ENCODE measurements around the gene GRB10. TPM values are rescaled to one million over a fixed set of nuclear protein-coding genes. Genes with fewer than 3 reads are reported as not detected.

Gene GRB10
- total and polyA plus RNA-seq, 2 donors (not counting 3 experiments of a cell fraction or from before 2014, with no cell fraction given) = 43.7 to 240 TPM

GRCh38 chr7:50814166-50814565 is 31.5 kb upstream of the GRB10 start:
- dilution Hi-C loops (cut with MboI; ENCODE audit: extremely low pct_ligation_motif_present, low sequenced_read_pairs) (no loop called here), intact Hi-C loops (cut with micrococcal nuclease) (no loop called here)
- H3K9me3 ChIP-seq (replicated peaks; ENCODE audit: control insufficient read depth, insufficient read depth, low read length) = no peaks in the 10 kb centered on the region
- no peaks in the 10 kb centered on the region for H3K27me3 ChIP-seq (ENCODE audit: control insufficient read depth in 2 of 2, insufficient read depth in 2 of 2, low read length in 2 of 2)
- no peak for TF ChIP-seq POLR2AphosphoS5 (IDR thresholded peaks at IDR 0.05; ENCODE audit: insufficient read depth, low read depth, low read length)
- TF ChIP-seq POLR2A (IDR thresholded peaks at IDR 0.05; ENCODE audit: low read depth, low read length) = no peak
- no peak for TF ChIP-seq GATA2 (IDR thresholded peaks at IDR 0.05; ENCODE audit: insufficient read depth, insufficient read length, low read depth, low read length)
- TF ChIP-seq JUN (IDR thresholded peaks at IDR 0.05; ENCODE audit: borderline replicate concordance, insufficient read depth, insufficient read length, low read depth) = no peak
- TF ChIP-seq MAX (IDR thresholded peaks at IDR 0.05; ENCODE audit: insufficient read depth, insufficient read length) = no peak
- TF ChIP-seq CTCF (IDR thresholded peaks at IDR 0.05; ENCODE audit: extremely low read depth in 1 of 2, insufficient read depth in 1 of 2, low read depth in 1 of 2, low read length in 2 of 2) = no peak
- TF ChIP-seq MYC (IDR thresholded peaks at IDR 0.05; ENCODE audit: low read depth, low read length) = no peak
- no peak for TF ChIP-seq EZH2 (IDR thresholded peaks at IDR 0.05; ENCODE audit: borderline replicate concordance, low read depth, low read length, severe bottlenecking)
- no peak for TF ChIP-seq FOS (IDR thresholded peaks at IDR 0.05; ENCODE audit: borderline replicate concordance, insufficient read depth, low read length)
- no peaks in the 10 kb centered on the region for H3K79me2 ChIP-seq (ENCODE audit: control insufficient read depth, insufficient read depth, low read length)
- no peak overlapping the region for H2AFZ ChIP-seq (ENCODE audit: low read depth, low read length)
- H3K4me1 ChIP-seq (ENCODE audit: control insufficient read depth, extremely low read depth, insufficient read depth, low read length) = peaks cover 24% of the 10 kb centered on the region
- FAIRE-seq (no peak), DNase-seq (ENCODE audit: low read depth, low spot score) (no peak)
- no peaks in the 10 kb centered on the region for H3K9me1 ChIP-seq (replicated peaks; ENCODE audit: control insufficient read depth, extremely low read depth, insufficient read depth, low read length)
- CTCF ChIA-PET = interaction anchor here (0.7 kb wide), 1 partner anchor 18 kb away, joined by 3 read pairs; no protein-coding TSS in a partner anchor
- no peak overlapping the region for H3K4me2 ChIP-seq (ENCODE audit: insufficient read depth, low read length)
- H3K36me3 ChIP-seq (ENCODE audit: control insufficient read depth in 2 of 2, extremely low read depth in 1 of 2, insufficient read depth in 2 of 2, low read length in 2 of 2) = no peaks in the 10 kb centered on the region
- H4K20me1 ChIP-seq (replicated peaks; ENCODE audit: control insufficient read depth, extremely low read depth, insufficient read depth, low read length) = no peaks in the 10 kb centered on the region
- POLR2A ChIA-PET = no interaction called here
- H3K27ac ChIP-seq (ENCODE audit: insufficient read depth, low read depth, low read length) = no peak overlapping the region
- H3K4me3 ChIP-seq (replicated peaks in 1 of 3; ENCODE audit: insufficient read depth in 1 of 3, low read depth in 1 of 3, low read length in 3 of 3) = no peak overlapping the region
- H3K9ac ChIP-seq (replicated peaks; ENCODE audit: extremely low read depth, insufficient read depth, low read length) = no peak overlapping the region
- BruUV-seq (replicated peaks) = no TSS peak

Measured in endothelial cell of umbilical vein (primary cell).